Activated CD8-positive, alpha-beta memory T cell treated with anti-CD3 and anti-CD28 coated beads for 24 hours (primary cell): ENCODE data around the gene C14orf132.

Experiments
- DNase-seq: peaks from one replicate; pipeline ENCODE4 v3.0.0-alpha.2; 2020

The C14orf132 gene

DNA sequence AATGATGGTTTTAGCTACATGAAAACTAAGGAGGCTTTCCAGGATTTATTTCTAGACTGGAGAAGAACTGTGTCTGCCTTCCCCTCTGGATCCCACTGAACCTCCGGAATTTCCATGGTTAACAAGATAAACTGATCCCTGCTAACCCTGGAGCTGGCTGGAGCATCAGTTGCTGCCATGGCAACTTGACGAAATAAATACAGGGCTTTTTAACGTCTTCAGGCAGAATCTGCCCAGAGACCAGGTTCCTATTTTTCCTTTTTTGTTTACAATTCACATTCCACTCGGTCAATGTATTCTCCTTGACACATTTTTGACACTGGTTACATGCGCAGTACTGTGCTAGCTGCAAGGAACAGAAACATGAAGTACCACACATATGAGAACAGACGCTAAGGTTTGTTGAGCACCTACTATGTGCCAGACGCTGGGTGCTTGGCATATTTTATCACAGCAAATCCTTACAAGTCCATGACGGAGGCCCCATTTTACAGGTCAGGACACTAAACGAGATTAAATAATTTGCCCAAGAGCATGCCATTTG is 1.7 kb downstream of the C14orf132 start:
- no peak for DNase-seq

- no peak for DNase-seq
Observed at GRCh38 chr14:96042248-96042930, 3.2 kb downstream of the C14orf132 start.

GRCh38 chr14:96046630-96047029 is 7.5 kb downstream of the C14orf132 start:
- DNase-seq: no peak

DNA sequence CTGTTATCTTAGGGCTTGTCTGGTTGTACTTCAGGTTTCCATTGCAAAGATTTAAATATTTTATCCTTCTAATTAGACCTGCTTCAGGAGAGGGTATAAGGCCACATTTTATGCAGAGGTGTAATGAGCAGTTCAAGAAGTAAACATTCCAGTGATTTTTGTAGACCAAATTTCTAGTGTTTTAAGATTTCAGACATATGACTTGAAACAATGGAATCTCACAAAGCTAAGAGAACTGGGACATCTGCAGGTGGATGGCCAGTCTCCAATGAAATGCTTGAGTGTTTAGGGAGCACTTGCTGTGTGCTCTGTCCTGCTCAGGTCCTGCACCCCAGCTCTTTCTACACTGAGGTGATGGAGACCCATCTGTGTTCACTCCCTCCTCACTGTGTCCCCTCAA is 7.9 kb downstream of the C14orf132 start:
- no peak for DNase-seq

- no peak for DNase-seq
Observed at GRCh38 chr14:96049932-96050331, 10.8 kb downstream of the C14orf132 start.

DNA sequence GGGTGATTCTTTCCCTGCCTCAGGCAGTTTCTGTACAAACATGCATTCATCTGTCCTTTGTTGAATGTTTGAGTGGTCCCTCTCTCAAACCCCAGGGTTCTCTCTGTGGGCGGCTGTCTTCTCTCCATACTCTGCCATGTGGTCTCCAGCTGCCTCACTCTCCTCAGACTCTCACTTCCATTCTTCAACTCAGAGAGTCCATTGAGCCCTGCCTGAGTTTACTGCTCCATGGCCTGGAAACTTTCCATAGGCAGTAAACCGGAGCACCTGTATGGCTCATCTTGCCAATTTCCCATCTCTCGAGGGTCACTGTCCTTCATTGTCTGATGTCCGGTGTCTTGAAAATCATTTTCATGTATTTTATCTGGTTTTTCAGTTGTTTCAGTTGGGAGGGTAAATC is 11.3 kb downstream of the C14orf132 start:
- no peak for DNase-seq

DNA sequence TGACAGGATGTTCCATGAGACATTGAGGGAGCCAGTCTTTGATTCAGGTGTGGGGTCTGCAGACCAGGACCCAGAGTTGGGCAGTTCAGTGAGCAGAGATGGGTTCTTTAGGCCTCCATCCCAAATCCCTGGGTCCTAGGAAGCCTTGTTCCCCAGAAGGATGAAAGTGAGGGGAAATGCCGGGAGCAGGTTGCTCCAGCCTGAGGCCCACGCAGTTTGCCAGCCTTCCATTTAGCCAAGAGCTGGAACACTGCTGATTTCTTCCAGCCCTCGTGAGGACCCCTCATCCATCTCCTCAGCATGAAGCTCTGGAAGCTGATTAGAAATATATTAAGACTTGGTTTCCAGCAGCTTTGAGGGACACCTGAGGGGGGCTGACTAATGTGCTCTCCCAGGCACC is 12.1 kb downstream of the C14orf132 start:
- peak; percentile 26 for DNase-seq

GRCh38 chr14:96051642-96052540 is 12.7 kb downstream of the C14orf132 start:
- DNase-seq: no peak

- no peak for DNase-seq
Observed at GRCh38 chr14:96052541-96053247, 13.5 kb downstream of the C14orf132 start.

DNA sequence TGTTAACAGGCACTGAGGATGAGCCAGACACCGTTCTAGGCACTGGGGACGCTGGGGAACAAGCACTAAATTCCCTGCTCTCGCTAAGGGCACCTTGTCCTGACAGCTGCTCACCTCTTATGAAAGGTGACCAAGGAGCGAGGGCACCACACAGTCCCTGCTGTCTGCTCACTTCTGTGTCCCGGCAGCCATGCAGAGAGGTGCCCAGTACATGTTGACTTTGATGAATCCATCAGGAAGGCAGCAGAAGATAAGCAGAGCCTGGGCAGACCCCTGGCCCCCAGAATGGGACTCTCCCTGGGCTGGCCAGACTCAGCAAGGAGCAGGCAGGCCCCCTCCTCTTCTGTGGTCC is 14.1 kb downstream of the C14orf132 start:
- DNase-seq: no peak

GRCh38 chr14:96053600-96054381 is 14.6 kb downstream of the C14orf132 start:
- DNase-seq: no peak

- no peak for DNase-seq
Observed at GRCh38 chr14:96054661-96055060, 15.5 kb downstream of the C14orf132 start.

- DNase-seq: no peak
Observed at GRCh38 chr14:96055065-96055752, 16.0 kb downstream of the C14orf132 start.

DNA sequence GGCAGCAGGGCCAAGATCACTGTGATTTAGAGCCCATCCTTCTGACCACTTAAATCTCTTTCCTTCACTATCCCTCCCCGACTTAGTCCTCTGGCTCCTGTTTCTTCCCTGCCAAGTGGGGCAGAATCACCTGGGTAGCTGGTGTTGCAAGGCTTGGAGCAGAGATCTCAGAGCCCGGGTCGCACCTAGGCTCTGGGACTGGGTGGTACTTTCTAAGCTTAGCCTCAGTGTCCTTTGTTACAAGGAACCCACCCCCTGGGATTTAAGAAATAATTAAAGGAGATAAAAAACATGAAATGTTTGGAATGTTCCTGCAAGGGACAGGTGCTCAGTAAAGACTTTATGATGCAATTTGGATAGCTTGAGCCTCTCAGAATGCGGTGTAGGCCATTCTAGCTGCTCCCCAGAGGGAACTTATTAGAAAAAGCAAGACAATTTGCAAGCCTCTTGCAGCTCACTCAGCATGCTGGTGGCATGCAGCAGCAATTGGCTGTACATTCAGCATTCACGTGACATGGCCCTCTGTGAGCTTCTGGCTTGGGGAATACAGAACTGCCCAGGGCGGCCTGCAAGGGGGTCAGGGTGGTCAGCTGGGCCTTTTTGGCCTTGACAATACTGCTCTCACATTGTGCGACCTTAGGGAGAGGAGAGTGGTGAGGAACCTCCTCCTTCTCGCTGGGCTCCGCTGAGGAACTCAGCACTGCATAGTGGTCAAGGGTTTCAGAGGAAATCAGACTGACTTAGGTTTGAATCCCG is 16.8 kb downstream of the C14orf132 start:
- DNase-seq: no peak

DNA sequence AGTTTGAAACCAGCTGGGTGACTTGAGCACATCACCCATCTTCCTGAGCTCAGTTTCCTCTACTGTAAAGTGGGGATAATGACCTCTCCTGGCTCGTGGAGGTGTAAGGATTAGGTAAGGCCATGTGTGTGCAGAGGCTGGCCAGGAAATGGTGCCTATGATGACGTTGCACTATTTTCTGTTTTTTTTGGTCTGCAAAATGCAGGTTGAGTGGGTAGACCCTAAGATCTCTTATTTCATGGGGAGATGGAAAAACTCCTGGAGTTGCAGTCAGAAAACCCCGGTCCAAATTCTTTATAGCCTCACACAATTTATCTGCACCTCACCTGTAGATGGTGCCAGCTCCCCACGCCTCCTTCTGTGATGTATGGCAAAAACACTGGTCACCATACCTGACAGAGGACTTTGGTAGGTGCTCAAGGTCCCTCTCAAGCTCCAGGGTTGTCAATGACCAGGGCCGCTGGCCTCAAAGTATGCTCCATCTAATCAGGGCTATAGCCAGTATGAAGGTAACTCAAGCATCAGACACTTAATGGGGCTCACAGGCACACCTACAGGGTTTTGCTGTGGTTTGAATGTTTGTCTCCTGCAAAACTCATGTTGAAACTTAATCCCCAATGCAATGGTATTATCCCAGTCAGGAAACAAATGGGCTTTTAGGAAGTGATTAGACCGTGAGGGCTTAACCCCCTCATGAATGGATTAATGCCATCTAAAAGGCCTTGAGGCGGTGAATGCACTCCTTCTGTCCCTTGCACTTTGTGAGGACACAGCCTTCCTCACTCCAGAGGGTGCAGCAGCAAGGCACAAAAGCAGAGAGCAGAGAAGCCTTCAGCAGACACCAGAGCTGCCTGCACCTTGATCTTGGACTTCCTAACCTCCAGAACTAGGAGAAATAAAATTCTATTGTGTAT is 17.6 kb downstream of the C14orf132 start:
- peak; percentile 40 for DNase-seq

DNA sequence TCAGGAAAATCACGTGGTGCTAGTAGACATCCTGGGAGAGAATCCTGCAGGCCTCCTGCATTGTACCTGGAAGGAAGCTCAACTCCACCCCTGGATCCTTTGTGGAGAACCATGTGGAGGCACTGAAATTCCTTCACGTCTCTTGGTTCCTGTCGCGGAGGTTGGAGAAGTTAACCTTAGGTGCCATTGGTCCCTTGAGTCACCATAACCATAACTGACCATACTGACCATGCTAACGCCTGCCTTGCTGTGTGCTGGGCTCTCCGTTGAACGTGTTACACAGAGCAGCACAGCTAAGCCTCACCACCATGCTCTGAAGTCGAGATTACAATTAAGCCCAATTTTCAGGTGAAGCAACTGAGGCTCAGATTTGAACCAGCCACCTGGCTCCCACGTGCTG is 18.6 kb downstream of the C14orf132 start:
- DNase-seq: no peak

DNA sequence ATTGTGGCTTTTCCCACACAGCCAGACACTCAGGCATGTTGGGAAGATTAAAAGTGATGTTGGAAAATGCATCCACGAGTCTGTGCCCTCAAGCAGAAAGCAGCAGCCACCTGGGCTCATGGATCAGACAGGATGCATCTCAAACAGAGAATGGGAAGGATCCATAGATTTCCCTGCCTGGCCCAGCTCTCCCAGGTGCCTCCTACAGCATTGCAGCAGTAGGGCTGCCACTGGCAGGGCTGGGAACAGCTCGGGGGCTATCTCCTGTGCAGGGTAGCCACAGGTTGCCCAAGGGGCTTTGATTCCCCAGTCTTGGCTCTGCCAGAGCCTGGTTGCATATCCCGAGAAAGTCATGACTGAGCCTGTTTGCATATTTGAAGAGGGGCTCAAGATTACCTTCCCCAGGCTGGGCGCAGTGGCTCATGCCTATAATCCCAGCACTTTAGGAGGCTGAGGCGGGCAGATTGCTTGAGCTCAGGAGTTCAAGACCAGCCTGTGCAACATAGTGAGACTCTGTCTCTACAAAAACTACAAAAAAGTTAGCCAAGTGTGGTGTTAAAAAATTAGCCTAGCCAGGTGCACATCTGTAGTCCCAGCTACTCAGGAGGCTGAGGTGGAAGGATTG is 19.5 kb downstream of the C14orf132 start:
- DNase-seq: peak; percentile 19

DNA sequence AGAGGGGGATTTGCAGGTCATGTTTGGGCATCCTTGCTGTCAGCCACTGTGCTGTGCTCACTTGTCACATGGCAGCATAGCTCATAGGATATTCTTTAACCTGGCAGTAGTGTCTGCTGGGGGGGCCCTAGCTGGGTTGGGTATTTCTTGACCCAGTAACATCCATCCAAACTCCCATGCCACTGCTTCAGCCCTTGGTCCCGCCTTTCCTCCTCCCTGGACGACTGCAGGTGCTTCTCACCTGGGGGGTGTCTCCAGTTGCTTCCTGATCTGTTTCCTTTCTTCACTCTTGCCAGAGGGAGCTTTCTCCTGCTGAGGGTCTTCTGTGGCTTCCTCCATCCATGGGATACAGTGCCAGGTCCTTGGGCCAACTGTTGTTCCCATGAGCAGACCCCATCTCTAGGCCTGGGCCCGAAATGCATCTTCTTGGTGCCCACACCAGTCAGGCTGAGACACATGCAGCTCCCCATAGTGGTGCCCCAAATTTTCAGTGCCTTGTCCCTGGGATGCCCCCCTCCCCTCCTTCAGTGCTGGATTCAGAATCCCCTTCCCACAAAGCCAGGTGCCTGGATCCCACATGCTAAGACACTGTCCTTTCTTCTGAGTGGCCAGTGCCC is 20.5 kb downstream of the C14orf132 start:
- DNase-seq: no peak
